ENCODE data around the gene RCC2.

DNA sequence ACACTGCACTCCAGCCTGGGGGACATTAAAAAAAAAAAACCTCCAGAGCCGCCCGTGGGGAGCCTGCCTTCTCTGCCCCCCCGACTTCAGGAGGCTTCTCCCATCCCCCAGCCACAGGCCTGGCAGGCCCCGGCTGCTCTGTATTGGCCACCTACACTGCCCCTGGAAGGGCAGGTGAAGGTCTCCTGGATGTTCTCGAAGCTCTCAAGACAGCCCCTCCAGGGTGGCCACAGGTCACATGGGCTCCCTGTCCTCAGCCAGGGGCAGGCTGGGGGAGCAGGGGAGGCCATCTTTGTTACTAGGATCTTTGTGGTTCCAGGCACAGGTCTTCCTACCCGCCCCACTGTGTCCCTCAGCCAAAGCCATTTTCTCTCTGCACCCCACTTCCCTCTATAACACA, 34.7 kb downstream of the RCC2 start:
- TF ChIP-seq, protein P1, sequence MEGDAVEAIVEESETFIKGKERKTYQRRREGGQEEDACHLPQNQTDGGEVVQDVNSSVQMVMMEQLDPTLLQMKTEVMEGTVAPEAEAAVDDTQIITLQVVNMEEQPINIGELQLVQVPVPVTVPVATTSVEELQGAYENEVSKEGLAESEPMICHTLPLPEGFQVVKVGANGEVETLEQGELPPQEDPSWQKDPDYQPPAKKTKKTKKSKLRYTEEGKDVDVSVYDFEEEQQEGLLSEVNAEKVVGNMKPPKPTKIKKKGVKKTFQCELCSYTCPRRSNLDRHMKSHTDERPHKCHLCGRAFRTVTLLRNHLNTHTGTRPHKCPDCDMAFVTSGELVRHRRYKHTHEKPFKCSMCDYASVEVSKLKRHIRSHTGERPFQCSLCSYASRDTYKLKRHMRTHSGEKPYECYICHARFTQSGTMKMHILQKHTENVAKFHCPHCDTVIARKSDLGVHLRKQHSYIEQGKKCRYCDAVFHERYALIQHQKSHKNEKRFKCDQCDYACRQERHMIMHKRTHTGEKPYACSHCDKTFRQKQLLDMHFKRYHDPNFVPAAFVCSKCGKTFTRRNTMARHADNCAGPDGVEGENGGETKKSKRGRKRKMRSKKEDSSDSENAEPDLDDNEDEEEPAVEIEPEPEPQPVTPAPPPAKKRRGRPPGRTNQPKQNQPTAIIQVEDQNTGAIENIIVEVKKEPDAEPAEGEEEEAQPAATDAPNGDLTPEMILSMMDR (IDR thresholded peaks at IDR 0.05; ENCODE audit: low read depth, low read length, missing input control): no peak
- TF ChIP-seq, protein P2, sequence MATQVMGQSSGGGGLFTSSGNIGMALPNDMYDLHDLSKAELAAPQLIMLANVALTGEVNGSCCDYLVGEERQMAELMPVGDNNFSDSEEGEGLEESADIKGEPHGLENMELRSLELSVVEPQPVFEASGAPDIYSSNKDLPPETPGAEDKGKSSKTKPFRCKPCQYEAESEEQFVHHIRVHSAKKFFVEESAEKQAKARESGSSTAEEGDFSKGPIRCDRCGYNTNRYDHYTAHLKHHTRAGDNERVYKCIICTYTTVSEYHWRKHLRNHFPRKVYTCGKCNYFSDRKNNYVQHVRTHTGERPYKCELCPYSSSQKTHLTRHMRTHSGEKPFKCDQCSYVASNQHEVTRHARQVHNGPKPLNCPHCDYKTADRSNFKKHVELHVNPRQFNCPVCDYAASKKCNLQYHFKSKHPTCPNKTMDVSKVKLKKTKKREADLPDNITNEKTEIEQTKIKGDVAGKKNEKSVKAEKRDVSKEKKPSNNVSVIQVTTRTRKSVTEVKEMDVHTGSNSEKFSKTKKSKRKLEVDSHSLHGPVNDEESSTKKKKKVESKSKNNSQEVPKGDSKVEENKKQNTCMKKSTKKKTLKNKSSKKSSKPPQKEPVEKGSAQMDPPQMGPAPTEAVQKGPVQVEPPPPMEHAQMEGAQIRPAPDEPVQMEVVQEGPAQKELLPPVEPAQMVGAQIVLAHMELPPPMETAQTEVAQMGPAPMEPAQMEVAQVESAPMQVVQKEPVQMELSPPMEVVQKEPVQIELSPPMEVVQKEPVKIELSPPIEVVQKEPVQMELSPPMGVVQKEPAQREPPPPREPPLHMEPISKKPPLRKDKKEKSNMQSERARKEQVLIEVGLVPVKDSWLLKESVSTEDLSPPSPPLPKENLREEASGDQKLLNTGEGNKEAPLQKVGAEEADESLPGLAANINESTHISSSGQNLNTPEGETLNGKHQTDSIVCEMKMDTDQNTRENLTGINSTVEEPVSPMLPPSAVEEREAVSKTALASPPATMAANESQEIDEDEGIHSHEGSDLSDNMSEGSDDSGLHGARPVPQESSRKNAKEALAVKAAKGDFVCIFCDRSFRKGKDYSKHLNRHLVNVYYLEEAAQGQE (IDR thresholded peaks at IDR 0.05): no peak
- no peak for TF ChIP-seq JUND (IDR thresholded peaks at IDR 0.05)
- TF ChIP-seq TAF1 (conservative IDR thresholded peaks at IDR 0.05): no peak
- no peak for TF ChIP-seq FOXA1 (IDR thresholded peaks at IDR 0.05)
- TF ChIP-seq, protein P3, sequence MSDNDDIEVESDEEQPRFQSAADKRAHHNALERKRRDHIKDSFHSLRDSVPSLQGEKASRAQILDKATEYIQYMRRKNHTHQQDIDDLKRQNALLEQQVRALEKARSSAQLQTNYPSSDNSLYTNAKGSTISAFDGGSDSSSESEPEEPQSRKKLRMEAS (IDR thresholded peaks at IDR 0.05): no peak
